OCI-LY1 (cell line): Measurements from ENCODE around the gene TTC33.

Experiments
- EZH2 ChIP-seq: fragments of 200-600 bp; sonication (generic), shearing (Covaris generic); IDR thresholded peaks from 2 replicates; pipeline ENCODE4 v1.8.0; 2017; ENCODE audit warnings: borderline replicate concordance, mixed run types, mild to moderate bottlenecking, antibody characterized with exemption, low read length, moderate library complexity, mixed read lengths
- TF ChIP-seq, protein P1 (sequence below): fragments of 200-600 bp; sonication (generic), shearing (Covaris generic); IDR thresholded peaks from 2 replicates; pipeline ENCODE4 v1.5.1; 2017; ENCODE audit warnings: mild to moderate bottlenecking, antibody characterized with exemption, low read length, moderate library complexity, mixed read lengths

DNA sequence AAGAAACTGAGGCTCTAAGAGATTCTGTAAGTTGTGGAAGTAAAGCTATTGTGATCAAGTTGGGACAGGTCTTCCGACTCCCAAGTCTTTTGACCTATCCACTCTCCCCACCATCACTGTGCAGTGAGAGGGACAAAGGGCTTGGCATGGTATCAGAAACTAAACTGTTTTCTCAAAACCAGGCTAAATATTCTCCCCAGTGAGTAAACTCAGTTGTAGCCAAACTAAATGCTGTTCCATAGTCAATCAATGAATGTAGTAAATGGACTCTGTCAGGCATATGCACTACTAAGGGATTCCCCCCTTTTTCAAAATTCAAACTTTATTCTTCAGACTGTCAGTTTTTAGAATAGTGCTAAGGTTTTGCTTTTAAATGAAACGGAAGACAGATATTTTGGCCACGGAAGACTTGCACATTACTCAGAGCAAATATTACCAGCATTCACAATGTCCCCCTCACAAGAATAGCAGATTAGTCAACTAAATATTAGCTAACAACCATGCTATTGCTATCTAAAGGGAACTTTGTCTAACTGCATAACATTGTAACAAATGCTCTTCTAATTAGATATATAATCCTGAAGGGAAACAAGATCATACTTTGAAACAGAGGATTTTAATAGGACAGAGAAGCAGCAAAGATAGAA is 35.3 kb upstream of the TTC33 start:
- TF ChIP-seq, protein P1, sequence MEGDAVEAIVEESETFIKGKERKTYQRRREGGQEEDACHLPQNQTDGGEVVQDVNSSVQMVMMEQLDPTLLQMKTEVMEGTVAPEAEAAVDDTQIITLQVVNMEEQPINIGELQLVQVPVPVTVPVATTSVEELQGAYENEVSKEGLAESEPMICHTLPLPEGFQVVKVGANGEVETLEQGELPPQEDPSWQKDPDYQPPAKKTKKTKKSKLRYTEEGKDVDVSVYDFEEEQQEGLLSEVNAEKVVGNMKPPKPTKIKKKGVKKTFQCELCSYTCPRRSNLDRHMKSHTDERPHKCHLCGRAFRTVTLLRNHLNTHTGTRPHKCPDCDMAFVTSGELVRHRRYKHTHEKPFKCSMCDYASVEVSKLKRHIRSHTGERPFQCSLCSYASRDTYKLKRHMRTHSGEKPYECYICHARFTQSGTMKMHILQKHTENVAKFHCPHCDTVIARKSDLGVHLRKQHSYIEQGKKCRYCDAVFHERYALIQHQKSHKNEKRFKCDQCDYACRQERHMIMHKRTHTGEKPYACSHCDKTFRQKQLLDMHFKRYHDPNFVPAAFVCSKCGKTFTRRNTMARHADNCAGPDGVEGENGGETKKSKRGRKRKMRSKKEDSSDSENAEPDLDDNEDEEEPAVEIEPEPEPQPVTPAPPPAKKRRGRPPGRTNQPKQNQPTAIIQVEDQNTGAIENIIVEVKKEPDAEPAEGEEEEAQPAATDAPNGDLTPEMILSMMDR, result no peak
- TF ChIP-seq EZH2, result no peak
